D721Med (cell line): ENCODE results near the gene KRT6A.

Source experiments
- DNase-seq: peaks from one replicate; pipeline ENCODE4 v3.0.0; 2011; ENCODE audit warnings: low spot score; ENCODE audit not compliant: insufficient read length
- FAIRE-seq: peaks from 2 replicates; lab custom pipeline; 2011; peaks lifted over from hg19 to GRCh38; lab: Jason Lieb, UNC
- CTCF ChIP-seq: IDR thresholded peaks from 2 replicates; pipeline ENCODE4 v1.5.1; 2012; ENCODE audit warnings: mild to moderate bottlenecking, control low read depth; ENCODE audit not compliant: insufficient read depth; ENCODE audit errors: missing control alignments

The KRT6A gene

DNA sequence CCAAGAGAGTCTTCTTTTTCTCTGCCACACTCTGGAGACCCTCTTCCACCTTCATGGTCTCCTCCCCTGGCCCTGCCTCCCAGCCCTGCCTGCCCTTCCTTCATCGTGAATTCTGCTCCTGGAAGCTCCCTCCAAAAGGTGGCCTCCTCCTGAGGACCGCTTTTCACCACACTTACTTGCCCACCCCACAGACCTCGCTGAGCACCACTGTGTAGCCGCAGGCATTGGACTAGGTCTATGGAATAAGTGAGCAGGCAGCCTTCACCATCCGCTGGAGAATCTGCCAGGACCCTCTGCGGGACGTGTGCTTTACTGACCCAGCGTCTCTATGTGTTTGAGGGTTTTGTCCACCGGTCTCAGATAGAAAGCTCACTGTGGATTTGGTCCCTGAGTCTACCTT, 36.8 kb upstream of the KRT6A start:
- no peak for DNase-seq
- TF ChIP-seq CTCF: no peak
- FAIRE-seq: no peak

DNA sequence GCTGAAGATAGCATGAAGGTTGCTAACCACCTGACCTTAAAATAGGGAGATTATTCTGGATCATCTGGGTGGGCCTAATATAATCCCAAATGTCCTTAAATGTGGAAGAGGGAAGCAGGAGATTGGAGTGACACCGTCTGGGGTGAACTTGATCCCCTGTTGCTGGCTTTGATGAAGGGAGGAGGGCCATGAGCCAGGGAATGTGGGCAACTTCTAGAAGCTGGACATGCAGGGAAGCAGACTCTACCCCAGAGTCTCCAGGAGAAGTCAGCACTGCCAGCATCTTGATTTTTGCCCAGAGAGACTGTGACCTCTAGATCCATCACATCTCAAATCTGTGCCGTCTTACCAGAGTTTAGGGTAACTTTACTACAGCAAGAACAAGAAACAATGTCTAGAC, 36.4 kb upstream of the KRT6A start:
- TF ChIP-seq CTCF: no peak
- DNase-seq (no peak), FAIRE-seq (no peak)

- DNase-seq: no peak
- no peak for TF ChIP-seq CTCF
- FAIRE-seq: no peak
These were observed 35.6 kb upstream of the KRT6A start for GRCh38 chr12:52528641-52529143.

DNA sequence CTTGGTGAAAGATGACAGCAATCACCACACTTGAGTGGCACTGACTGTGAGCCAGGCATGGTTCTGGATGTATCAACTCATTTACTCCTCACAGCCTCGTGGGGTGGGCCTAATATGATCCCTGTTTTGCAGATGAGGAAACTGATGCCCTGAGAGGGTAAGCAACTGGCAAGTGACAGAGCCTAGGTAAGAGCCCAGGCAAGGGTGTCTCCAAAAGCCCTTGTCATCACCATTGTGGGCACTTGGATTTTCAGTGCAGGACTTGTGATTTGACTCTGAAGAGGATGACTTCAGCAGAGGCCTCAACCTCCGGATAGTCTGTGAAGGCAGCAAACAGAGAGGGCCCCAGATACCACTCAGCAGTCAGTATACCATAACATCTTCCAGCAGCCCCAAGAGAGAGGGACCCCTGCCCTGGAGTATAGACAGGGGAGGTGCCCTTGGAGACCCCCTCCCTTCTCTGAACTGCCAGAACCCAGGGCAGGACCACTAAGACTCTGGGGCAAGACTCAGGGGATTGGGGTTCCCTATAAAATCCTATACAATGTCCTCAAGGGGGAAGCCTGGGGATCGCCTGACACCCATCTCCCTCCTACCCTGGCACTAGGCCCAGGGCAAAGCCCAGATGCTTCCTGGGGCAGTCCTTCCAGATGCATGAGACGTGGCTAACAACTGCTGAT, 34.2 kb upstream of the KRT6A start:
- DNase-seq (no peak), FAIRE-seq (no peak)
- no peak for TF ChIP-seq CTCF

- no peak for TF ChIP-seq CTCF
- FAIRE-seq: no peak
- DNase-seq: no peak
These were observed 33.5 kb upstream of the KRT6A start for GRCh38 chr12:52526511-52526951.

GRCh38 chr12:52525661-52526499, 32.8 kb upstream of the KRT6A start:
- no peak for FAIRE-seq
- no peak for DNase-seq
- TF ChIP-seq CTCF: no peak
